Measurements from ENCODE around the gene CXCR6. TPM values are rescaled to one million over a fixed set of nuclear protein-coding genes. Genes with fewer than 3 reads are reported as not detected.

CXCR6 gene
- total RNA-seq, 1 donor from 2014 or later = 2.1 TPM

- H3K27ac ChIP-seq = no peak overlapping the region
- no peaks in the 10 kb centered on the region for H3K9me3 ChIP-seq
- no peaks in the 10 kb centered on the region for H3K27me3 ChIP-seq
- no peaks in the 10 kb centered on the region for H3K36me3 ChIP-seq
- DNase-seq (ENCODE audit: low spot score in 2 of 2) = no peak
- intact Hi-C loops (cut with DNase I) = no loop called here
- no peaks in the 10 kb centered on the region for H3K4me1 ChIP-seq
- H3K4me3 ChIP-seq = no peak overlapping the region
- no peak for TF ChIP-seq CTCF (IDR thresholded peaks at IDR 0.05)
Observed at GRCh38 chr3:45910892-45911291, 32.4 kb upstream of the CXCR6 start.

DNA sequence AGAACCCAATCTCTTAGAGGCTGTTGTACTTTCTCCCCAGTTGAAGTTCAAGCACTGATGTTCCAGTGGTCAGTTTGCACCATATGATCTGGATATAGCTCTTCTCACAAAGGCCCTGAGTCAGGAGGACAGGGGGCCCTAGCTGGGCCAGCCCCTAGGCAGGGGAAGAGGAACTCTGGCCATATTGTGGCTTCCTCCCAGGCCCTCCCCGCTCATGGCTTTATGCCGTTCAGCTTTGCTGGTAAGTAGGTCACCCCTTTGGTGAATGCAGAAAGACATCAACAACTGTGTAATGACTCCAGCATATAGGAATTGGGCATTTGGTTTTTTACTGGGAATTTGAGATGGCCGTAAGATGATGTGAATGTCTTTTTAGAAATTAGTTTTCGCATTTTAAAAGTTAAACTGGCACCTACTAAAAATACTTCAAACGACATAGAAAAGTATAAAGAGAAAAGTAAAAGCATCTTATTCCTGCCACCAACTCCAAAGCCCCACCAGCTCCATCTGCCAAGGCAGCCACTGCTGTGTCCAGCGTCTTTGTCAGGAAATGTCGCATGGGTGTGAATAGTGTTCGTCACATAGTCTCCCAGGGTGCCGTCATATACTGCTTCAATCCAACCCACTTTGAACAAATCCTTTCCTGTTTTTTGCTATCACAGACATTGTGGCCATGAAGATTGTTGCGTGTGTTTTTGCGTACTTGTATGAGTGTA is 31.6 kb upstream of the CXCR6 start:
- Histone ChIP-seq H3K27ac (no peak overlapping the region), H3K36me3 (no peaks in the 10 kb centered on the region), H3K27me3 (no peaks in the 10 kb centered on the region), H3K9me3 (no peaks in the 10 kb centered on the region), H3K4me3 (no peak overlapping the region), H3K4me1 (no peaks in the 10 kb centered on the region)
- no peak for TF ChIP-seq CTCF (IDR thresholded peaks at IDR 0.05)
- intact Hi-C loops (cut with DNase I) = no loop called here
- DNase-seq (ENCODE audit: low spot score in 2 of 2) = no peak

DNA sequence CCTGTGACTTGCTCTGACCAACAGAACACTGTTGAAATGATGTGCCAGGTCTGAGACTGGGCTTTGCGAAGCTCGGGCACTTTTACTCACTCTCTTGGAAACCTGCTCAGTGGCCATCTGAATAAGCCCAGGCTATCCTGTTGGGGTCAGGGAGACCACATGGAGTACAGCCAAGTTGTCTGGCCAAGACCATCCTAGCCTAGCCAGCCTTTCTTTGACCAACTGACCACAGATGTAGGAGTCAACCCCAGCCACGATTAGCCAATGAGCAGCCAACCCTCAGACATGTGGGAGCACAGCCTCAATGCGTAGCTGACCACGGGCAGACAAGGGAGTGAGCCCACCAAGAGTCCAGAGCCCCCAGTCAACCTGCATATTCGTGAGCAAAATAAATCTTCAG is 30.8 kb upstream of the CXCR6 start:
- no peak for DNase-seq (ENCODE audit: low spot score in 2 of 2)
- H3K4me3 ChIP-seq = no peak overlapping the region
- no peak for TF ChIP-seq CTCF (IDR thresholded peaks at IDR 0.05)
- no peaks in the 10 kb centered on the region for H3K36me3 ChIP-seq
- intact Hi-C loops (cut with DNase I) = no loop called here
- no peak overlapping the region for H3K27ac ChIP-seq
- H3K27me3 ChIP-seq = no peaks in the 10 kb centered on the region
- no peaks in the 10 kb centered on the region for H3K4me1 ChIP-seq
- no peaks in the 10 kb centered on the region for H3K9me3 ChIP-seq

GRCh38 chr3:45914362-45915058 is 28.8 kb upstream of the CXCR6 start:
- no peak overlapping the region for H3K4me3 ChIP-seq
- no peaks in the 10 kb centered on the region for H3K9me3 ChIP-seq
- peaks cover 4 to 14% of the 10 kb centered on the region in 2 donors for H3K36me3 ChIP-seq
- no peak for TF ChIP-seq CTCF (IDR thresholded peaks at IDR 0.05)
- H3K27me3 ChIP-seq = no peaks in the 10 kb centered on the region
- H3K27ac ChIP-seq = no peak overlapping the region
- DNase-seq (ENCODE audit: low spot score in 2 of 2) = no peak
- intact Hi-C loops (cut with DNase I) = no loop called here
- H3K4me1 ChIP-seq = no peaks in the 10 kb centered on the region

DNA sequence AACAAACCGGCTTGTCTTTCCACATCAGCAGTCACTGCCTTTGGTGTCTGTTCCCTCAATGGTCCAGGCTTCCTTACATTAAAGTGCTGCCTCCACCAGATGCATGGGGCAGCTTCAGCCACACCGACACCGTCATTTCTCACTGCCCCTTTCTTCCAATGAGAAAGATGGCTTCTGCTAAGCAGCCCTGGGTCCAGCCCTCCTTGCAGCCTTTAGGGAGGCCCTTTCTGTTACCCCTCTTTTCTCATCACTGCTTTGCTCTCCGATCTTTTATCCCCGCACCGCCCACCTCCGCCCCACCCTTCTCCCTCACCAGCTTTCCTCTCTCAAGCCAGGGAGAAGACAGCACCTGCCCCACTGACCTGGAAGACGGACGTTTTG is 28.2 kb upstream of the CXCR6 start:
- TF ChIP-seq CTCF (IDR thresholded peaks at IDR 0.05) = no peak
- no peak for DNase-seq (ENCODE audit: low spot score in 2 of 2)
- intact Hi-C loops (cut with DNase I) = no loop called here

More for the DNA sequence above, 28.2 kb upstream of the CXCR6 start:
- H3K9me3 ChIP-seq = no peaks in the 10 kb centered on the region
- no peaks in the 10 kb centered on the region for H3K4me1 ChIP-seq
- H3K27ac ChIP-seq = no peak overlapping the region
- no peak overlapping the region for H3K4me3 ChIP-seq
- H3K36me3 ChIP-seq = peaks cover 8 to 17% of the 10 kb centered on the region in 2 donors
- no peaks in the 10 kb centered on the region for H3K27me3 ChIP-seq

Measured in ascending aorta (tissue), 2 donors.